Omental fat pad (tissue), 4 donors: Measurements from ENCODE around the gene PP2D1. TPM values are rescaled to one million over a fixed set of nuclear protein-coding genes. Genes with fewer than 3 reads are reported as not detected.
"Not testable (repeated sequence)": the region's sequence is repeated elsewhere in the genome, so short reads cannot be mapped to it uniquely, and the experiment has no call there.

Experiments
- ATAC-seq: fragments of 150-250 bp; one replicate; pipeline ENCODE4 v1.9.1; 2016; ENCODE audit warnings: mild to moderate bottlenecking, moderate library complexity; ENCODE audit not compliant: low FRiP score
- DNase-seq: peaks from one replicate; pipeline ENCODE4 v3.0.0-alpha.2; 2019; ENCODE audit warnings: low spot score
- CTCF ChIP-seq, 3 donors: fragments of 450-650 bp; IDR thresholded peaks; one replicate each; pipeline ENCODE4 v1.5.1; 2016 to 2017; ENCODE audit warnings: antibody characterized with exemption in 3 of 3, mild to moderate bottlenecking in 3 of 3, moderate library complexity in 2 of 3
- total RNA-seq, 4 donors: library from RNA; depleted of rRNA; stranded (reverse); fragments of >200 nt; gene quantifications; one replicate each; pipeline ENCODE4 v1.1.0, GENCODE V29; 2016

PP2D1 gene
- total RNA-seq, 4 donors from 2014 or later = not detected

GRCh38 chr3:20007960-20008359 lies 4.1 kb downstream of the PP2D1 start:
- ATAC-seq = no peak
- no peak for TF ChIP-seq CTCF (IDR thresholded peaks at IDR 0.05)
- no peak for DNase-seq

GRCh38 chr3:20001932-20002331 lies 10.1 kb downstream of the PP2D1 start:
- TF ChIP-seq CTCF (IDR thresholded peaks at IDR 0.05) = no peak
- ATAC-seq (no peak), DNase-seq (no peak)

GRCh38 chr3:19997502-19997901 lies 14.6 kb downstream of the PP2D1 start:
- no peak for TF ChIP-seq CTCF (IDR thresholded peaks at IDR 0.05)

GRCh38 chr3:19994796-19995195 lies 17.3 kb downstream of the PP2D1 start:
- TF ChIP-seq CTCF (IDR thresholded peaks at IDR 0.05) = no peak
- ATAC-seq (no peak), DNase-seq (no peak)

More at GRCh38 chr3:19997502-19997901, 14.6 kb downstream of the PP2D1 start:
- no peak for DNase-seq
- ATAC-seq = no peak

- ATAC-seq = not testable (repeated sequence)
Measured at GRCh38 chr3:19988904-19989303, 23.2 kb downstream of the PP2D1 start.

GRCh38 chr3:19972054-19972453 lies 40.0 kb downstream of the PP2D1 start:
- TF ChIP-seq CTCF (IDR thresholded peaks at IDR 0.05) = no peak
- no peak for ATAC-seq
- DNase-seq = no peak

More at GRCh38 chr3:19988904-19989303, 23.2 kb downstream of the PP2D1 start:
- DNase-seq = not testable (repeated sequence)

- DNase-seq (no peak), ATAC-seq (no peak)
- no peak for TF ChIP-seq CTCF (IDR thresholded peaks at IDR 0.05)
Measured at GRCh38 chr3:19970327-19970726, 41.7 kb downstream of the PP2D1 start.

- no peak for TF ChIP-seq CTCF (IDR thresholded peaks at IDR 0.05)
- no peak for DNase-seq
- ATAC-seq = no peak
Measured at GRCh38 chr3:19967812-19968211, 44.3 kb downstream of the PP2D1 start.
